ENCODE data around the gene GINS1. TPM values are rescaled to one million over a fixed set of nuclear protein-coding genes. Genes with fewer than 3 reads are reported as not detected.
"Not testable (repeated sequence)": the region's sequence is repeated elsewhere in the genome, so short reads cannot be mapped to it uniquely, and the experiment has no call there.

GINS1 gene
- total RNA-seq, 2 experiments from 2014 or later: 22.8 to 29.9 TPM

DNA sequence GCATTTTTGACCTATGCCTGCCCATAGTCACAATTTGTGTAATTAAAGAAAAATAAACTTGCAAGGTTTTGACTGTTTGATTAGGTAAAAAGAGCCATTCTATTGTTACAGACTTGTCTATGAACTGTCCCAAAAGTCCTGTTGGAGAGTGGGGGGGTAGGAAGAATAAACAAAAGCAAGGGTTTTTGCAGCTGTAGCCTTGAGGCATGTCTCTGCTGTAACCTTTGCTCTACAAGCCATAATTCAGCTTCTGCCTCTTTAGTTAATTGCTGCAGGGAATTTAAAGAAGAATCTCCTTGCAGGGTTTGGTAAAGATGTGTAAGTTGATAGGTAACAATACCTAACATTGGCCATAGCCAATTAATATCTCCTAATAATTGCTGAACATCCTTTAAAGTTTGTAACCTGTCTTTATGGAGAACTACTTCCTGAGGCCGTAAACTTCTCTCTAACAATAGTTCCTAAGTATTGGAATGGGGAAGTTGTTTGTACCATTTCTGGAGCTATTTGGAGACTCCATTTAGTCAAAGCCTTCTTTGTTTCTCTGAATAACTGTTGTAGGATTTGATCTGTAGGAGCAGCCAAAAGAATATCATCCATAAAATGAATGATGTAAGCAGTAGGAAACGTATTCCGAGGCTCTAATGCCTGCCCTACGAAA is 9.0 kb upstream of the GINS1 start:
- POLR2A ChIA-PET: interaction anchor here (0.7 to 0.9 kb wide), 3 partner anchors 9 to 1867 kb away, joined by 3 to 4 read pairs (median 3); partner anchors contain the start of gene GINS1
- H3K4me2 ChIP-seq (ENCODE audit: low read length): no peak overlapping the region

DNA sequence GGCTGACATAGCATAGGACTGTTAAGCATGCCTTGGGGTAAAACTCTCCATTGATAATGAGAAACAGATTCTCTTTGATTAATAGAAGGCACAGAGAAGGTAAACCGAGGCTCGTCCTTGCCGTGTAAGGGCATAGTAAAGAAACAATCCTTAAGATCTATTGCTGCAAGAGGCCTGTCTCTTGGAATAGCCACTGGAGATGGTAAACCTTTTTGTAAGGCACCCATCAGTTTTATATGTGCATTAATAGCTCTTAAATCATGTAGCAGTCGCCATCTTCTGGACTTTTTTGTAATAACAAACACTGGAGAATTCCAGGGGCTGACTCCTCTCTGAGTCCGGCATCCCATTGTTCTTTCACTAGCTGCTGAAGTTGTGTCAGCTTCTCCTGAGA is 8.4 kb upstream of the GINS1 start:
- no peak for TF ChIP-seq EZH2phosphoT487 (IDR thresholded peaks at IDR 0.05; ENCODE audit: borderline replicate concordance, low read depth, low read length)
- TF ChIP-seq, protein P1, sequence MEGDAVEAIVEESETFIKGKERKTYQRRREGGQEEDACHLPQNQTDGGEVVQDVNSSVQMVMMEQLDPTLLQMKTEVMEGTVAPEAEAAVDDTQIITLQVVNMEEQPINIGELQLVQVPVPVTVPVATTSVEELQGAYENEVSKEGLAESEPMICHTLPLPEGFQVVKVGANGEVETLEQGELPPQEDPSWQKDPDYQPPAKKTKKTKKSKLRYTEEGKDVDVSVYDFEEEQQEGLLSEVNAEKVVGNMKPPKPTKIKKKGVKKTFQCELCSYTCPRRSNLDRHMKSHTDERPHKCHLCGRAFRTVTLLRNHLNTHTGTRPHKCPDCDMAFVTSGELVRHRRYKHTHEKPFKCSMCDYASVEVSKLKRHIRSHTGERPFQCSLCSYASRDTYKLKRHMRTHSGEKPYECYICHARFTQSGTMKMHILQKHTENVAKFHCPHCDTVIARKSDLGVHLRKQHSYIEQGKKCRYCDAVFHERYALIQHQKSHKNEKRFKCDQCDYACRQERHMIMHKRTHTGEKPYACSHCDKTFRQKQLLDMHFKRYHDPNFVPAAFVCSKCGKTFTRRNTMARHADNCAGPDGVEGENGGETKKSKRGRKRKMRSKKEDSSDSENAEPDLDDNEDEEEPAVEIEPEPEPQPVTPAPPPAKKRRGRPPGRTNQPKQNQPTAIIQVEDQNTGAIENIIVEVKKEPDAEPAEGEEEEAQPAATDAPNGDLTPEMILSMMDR (conservative IDR thresholded peaks at IDR 0.05; ENCODE audit: low read length): peak; percentile 78
- peak; percentile 66 for DNase-seq (ENCODE audit: low spot score)
- H4K20me1 ChIP-seq (ENCODE audit: insufficient read depth, low read length): no peaks in the 10 kb centered on the region
- no peak overlapping the region for H3K27ac ChIP-seq (ENCODE audit: low read depth, low read length, poor library complexity, severe bottlenecking)
- peaks cover 17% of the 10 kb centered on the region for H3K4me1 ChIP-seq (ENCODE audit: insufficient read depth, low read length, poor library complexity, severe bottlenecking)
- no peaks in the 10 kb centered on the region for H3K9me2 ChIP-seq (ENCODE audit: insufficient read depth, low read length)
- CTCF ChIA-PET (ENCODE audit: unreplicated experiment): no interaction called here
- intact Hi-C loops (cut with micrococcal nuclease; ENCODE audit: unreplicated experiment): loop anchor here (1.0 to 2.0 kb wide), 2 partner anchors 105 to 404 kb away; no protein-coding TSS in a partner anchor
- H3K9me3 ChIP-seq (ENCODE audit: low read length): peaks cover 5% of the 10 kb centered on the region; the same call in 1 of the 2 replicates
- no TSS peak for BruUV-seq (replicated peaks)
- POLR2A ChIA-PET: interaction anchor here (0.9 to 1.1 kb wide), 2 partner anchors 8 to 44 kb away, joined by 3 to 4 read pairs; partner anchors contain the start of gene GINS1
- H3K36me3 ChIP-seq (ENCODE audit: insufficient read depth, low read length): no peaks in the 10 kb centered on the region
- no peak overlapping the region for H2AFZ ChIP-seq (ENCODE audit: low read length)
- H3K79me2 ChIP-seq (ENCODE audit: insufficient read depth, low read depth, low read length): no peaks in the 10 kb centered on the region
- H3K4me2 ChIP-seq (ENCODE audit: low read length): no peak overlapping the region
- H3K4me3 ChIP-seq (ENCODE audit: low read depth, low read length, poor library complexity, severe bottlenecking): no peak overlapping the region

More for the DNA sequence above, 9.0 kb upstream of the GINS1 start:
- no peak overlapping the region for H3K27ac ChIP-seq (ENCODE audit: low read depth, low read length, poor library complexity, severe bottlenecking)
- H3K4me3 ChIP-seq (ENCODE audit: low read depth, low read length, poor library complexity, severe bottlenecking): no peak overlapping the region
- H3K79me2 ChIP-seq (ENCODE audit: insufficient read depth, low read depth, low read length): no peaks in the 10 kb centered on the region
- H2AFZ ChIP-seq (ENCODE audit: low read length): no peak overlapping the region
- TF ChIP-seq, protein P1 (conservative IDR thresholded peaks at IDR 0.05; ENCODE audit: low read length): no peak
- no peak for TF ChIP-seq EZH2phosphoT487 (IDR thresholded peaks at IDR 0.05; ENCODE audit: borderline replicate concordance, low read depth, low read length)
- no peak for DNase-seq (ENCODE audit: low spot score)
- intact Hi-C loops (cut with micrococcal nuclease; ENCODE audit: unreplicated experiment): loop anchor here (1.0 to 2.0 kb wide), 2 partner anchors 104 to 404 kb away; no protein-coding TSS in a partner anchor
- no TSS peak for BruUV-seq (replicated peaks)
- peaks cover 5% of the 10 kb centered on the region; the same call in 1 of the 2 replicates for H3K9me3 ChIP-seq (ENCODE audit: low read length)
- peaks cover 18% of the 10 kb centered on the region for H3K4me1 ChIP-seq (ENCODE audit: insufficient read depth, low read length, poor library complexity, severe bottlenecking)
- CTCF ChIA-PET (ENCODE audit: unreplicated experiment): no interaction called here
- no peaks in the 10 kb centered on the region for H3K9me2 ChIP-seq (ENCODE audit: insufficient read depth, low read length)
- H3K36me3 ChIP-seq (ENCODE audit: insufficient read depth, low read length): no peaks in the 10 kb centered on the region
- no peaks in the 10 kb centered on the region for H4K20me1 ChIP-seq (ENCODE audit: insufficient read depth, low read length)

DNA sequence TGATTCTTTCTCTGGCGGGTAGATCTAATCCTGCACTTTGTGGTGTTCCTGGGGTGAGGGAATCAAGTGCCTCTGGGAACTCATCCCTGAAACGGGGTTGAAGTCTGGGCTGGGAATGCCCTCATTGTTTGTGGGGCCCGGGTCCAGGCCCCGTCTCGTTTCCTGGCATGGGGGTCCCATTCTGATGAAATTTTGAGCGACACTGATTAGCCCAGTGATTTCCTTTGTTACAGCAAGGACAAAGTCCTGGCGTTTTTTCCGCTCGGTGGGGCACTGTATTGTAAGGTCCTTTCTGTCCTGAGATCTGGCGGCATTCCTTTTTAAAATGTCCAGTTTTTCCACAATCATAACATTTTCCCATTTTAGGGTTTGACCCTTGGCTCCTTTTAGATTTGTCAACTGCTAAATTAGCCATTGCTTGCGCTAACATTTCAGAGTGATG is 7.2 kb upstream of the GINS1 start:
- H3K4me2 ChIP-seq (ENCODE audit: low read length); BruUV-seq (replicated peaks): not testable (repeated sequence)

More for the DNA sequence above, 7.2 kb upstream of the GINS1 start:
- intact Hi-C loops (cut with micrococcal nuclease; ENCODE audit: unreplicated experiment); H2AFZ ChIP-seq (ENCODE audit: low read length); H3K79me2 ChIP-seq (ENCODE audit: insufficient read depth, low read depth, low read length); H3K27ac ChIP-seq (ENCODE audit: low read depth, low read length, poor library complexity, severe bottlenecking); H3K4me1 ChIP-seq (ENCODE audit: insufficient read depth, low read length, poor library complexity, severe bottlenecking); H4K20me1 ChIP-seq (ENCODE audit: insufficient read depth, low read length); H3K4me3 ChIP-seq (ENCODE audit: low read depth, low read length, poor library complexity, severe bottlenecking); H3K9me2 ChIP-seq (ENCODE audit: insufficient read depth, low read length); H3K9me3 ChIP-seq (ENCODE audit: low read length); CTCF ChIA-PET (ENCODE audit: unreplicated experiment); H3K36me3 ChIP-seq (ENCODE audit: insufficient read depth, low read length); DNase-seq (ENCODE audit: low spot score): not testable (repeated sequence)
- POLR2A ChIA-PET: interaction anchor here (1.1 kb wide), 1 partner anchor 7 kb away, joined by 3 read pairs; the partner anchor contains the start of gene GINS1

Measured in OCI-LY7 (cell line).